ENCODE data around the gene MFAP5. TPM values are rescaled to one million over a fixed set of nuclear protein-coding genes. Genes with fewer than 3 reads are reported as not detected.

Gene MFAP5
- total RNA-seq, 1 experiment from 2014 or later = not detected

- ChIA-PET CTCF (interaction anchor here (0.5 kb wide), 1 partner anchor 414 kb away, joined by 8 read pairs; no protein-coding TSS in a partner anchor), POLR2A (ENCODE audit: unreplicated experiment) (no interaction called here)
- DNase-seq (no peak), ATAC-seq (no peak)
- H3K4me1 ChIP-seq (ENCODE audit: insufficient read depth, low read length) = no peaks in the 10 kb centered on the region
- no peak overlapping the region for H2AFZ ChIP-seq (ENCODE audit: low read length)
- no peaks in the 10 kb centered on the region for H3F3A ChIP-seq (ENCODE audit: low read length, unreplicated experiment)
- H3K4me2 ChIP-seq (ENCODE audit: low read length) = no peak overlapping the region
- H3K36me3 ChIP-seq (ENCODE audit: low read depth, low read length) = no peaks in the 10 kb centered on the region
- no peak overlapping the region for H3K9ac ChIP-seq (ENCODE audit: low read length)
- H3K4me3 ChIP-seq (ENCODE audit: low read length) = no peak overlapping the region
- TF ChIP-seq EZH2 (IDR thresholded peaks at IDR 0.05; ENCODE audit: low read length, unreplicated experiment) (no peak), CTCF (conservative IDR thresholded peaks at IDR 0.05; ENCODE audit: low read depth, low read length) (no peak), EZH2phosphoT487 (IDR thresholded peaks at IDR 0.05; ENCODE audit: borderline replicate concordance, low read length) (no peak)
- H3K9me3 ChIP-seq (ENCODE audit: low read length) = no peaks in the 10 kb centered on the region
- peaks cover 17% of the 10 kb centered on the region; the same call in 1 of the 2 replicates for H3K27me3 ChIP-seq (ENCODE audit: low read length)
- no TSS peak for BruUV-seq (replicated peaks)
- no peak overlapping the region for H3K27ac ChIP-seq (ENCODE audit: low read length)
- H3K9me2 ChIP-seq (replicated peaks; ENCODE audit: low read length) = no peaks in the 10 kb centered on the region
- H3K79me2 ChIP-seq (ENCODE audit: low read length) = no peaks in the 10 kb centered on the region
- intact Hi-C loops (cut with micrococcal nuclease) = no loop called here
- no peaks in the 10 kb centered on the region for H4K20me1 ChIP-seq (ENCODE audit: low read length)
Measured at GRCh38 chr12:8665759-8666158, 3.1 kb upstream of the MFAP5 start.

- no peak for DNase-seq
- H3K4me1 ChIP-seq (ENCODE audit: insufficient read depth, low read length) = no peaks in the 10 kb centered on the region
- H3K4me3 ChIP-seq (ENCODE audit: low read length) = no peak overlapping the region
- no TSS peak for BruUV-seq (replicated peaks)
- no peaks in the 10 kb centered on the region for H4K20me1 ChIP-seq (ENCODE audit: low read length)
- ChIA-PET POLR2A (ENCODE audit: unreplicated experiment) (no interaction called here), CTCF (no interaction called here)
- no peaks in the 10 kb centered on the region for H3K79me2 ChIP-seq (ENCODE audit: low read length)
- H3K27me3 ChIP-seq (ENCODE audit: low read length) = peaks cover 22% of the 10 kb centered on the region
- ATAC-seq = no peak
- H3F3A ChIP-seq (ENCODE audit: low read length, unreplicated experiment) = no peaks in the 10 kb centered on the region
- H3K27ac ChIP-seq (ENCODE audit: low read length) = no peak overlapping the region
- intact Hi-C loops (cut with micrococcal nuclease) = no loop called here
- no peak overlapping the region for H3K4me2 ChIP-seq (ENCODE audit: low read length)
- TF ChIP-seq EZH2 (IDR thresholded peaks at IDR 0.05; ENCODE audit: low read length, unreplicated experiment) (no peak), EZH2phosphoT487 (IDR thresholded peaks at IDR 0.05; ENCODE audit: borderline replicate concordance, low read length) (no peak), CTCF (conservative IDR thresholded peaks at IDR 0.05; ENCODE audit: low read depth, low read length) (no peak)
- no peak overlapping the region for H2AFZ ChIP-seq (ENCODE audit: low read length)
- H3K9me3 ChIP-seq (ENCODE audit: low read length) = no peaks in the 10 kb centered on the region
- H3K9ac ChIP-seq (ENCODE audit: low read length) = no peak overlapping the region
- no peaks in the 10 kb centered on the region for H3K9me2 ChIP-seq (replicated peaks; ENCODE audit: low read length)
- no peaks in the 10 kb centered on the region for H3K36me3 ChIP-seq (ENCODE audit: low read depth, low read length)
Measured at GRCh38 chr12:8664228-8664913, 1.7 kb upstream of the MFAP5 start.

GRCh38 chr12:8661751-8662150, 875 bp downstream of the MFAP5 start:
- H3K9me3 ChIP-seq (ENCODE audit: low read length) = no peaks in the 10 kb centered on the region
- ChIA-PET CTCF (no interaction called here), POLR2A (ENCODE audit: unreplicated experiment) (no interaction called here)
- no peaks in the 10 kb centered on the region for H4K20me1 ChIP-seq (ENCODE audit: low read length)
- no peak overlapping the region for H3K4me2 ChIP-seq (ENCODE audit: low read length)
- H2AFZ ChIP-seq (ENCODE audit: low read length) = no peak overlapping the region
- ATAC-seq (no peak), DNase-seq (no peak)
- intact Hi-C loops (cut with micrococcal nuclease) = no loop called here
- H3K36me3 ChIP-seq (ENCODE audit: low read depth, low read length) = no peaks in the 10 kb centered on the region
- no peaks in the 10 kb centered on the region for H3F3A ChIP-seq (ENCODE audit: low read length, unreplicated experiment)
- H3K4me3 ChIP-seq (ENCODE audit: low read length) = no peak overlapping the region
- peaks cover 22% of the 10 kb centered on the region for H3K27me3 ChIP-seq (ENCODE audit: low read length)
- no peaks in the 10 kb centered on the region for H3K79me2 ChIP-seq (ENCODE audit: low read length)
- no peaks in the 10 kb centered on the region for H3K9me2 ChIP-seq (replicated peaks; ENCODE audit: low read length)
- no peak overlapping the region for H3K9ac ChIP-seq (ENCODE audit: low read length)
- H3K4me1 ChIP-seq (ENCODE audit: insufficient read depth, low read length) = no peaks in the 10 kb centered on the region
- H3K27ac ChIP-seq (ENCODE audit: low read length) = no peak overlapping the region
- no peak for TF ChIP-seq EZH2 (IDR thresholded peaks at IDR 0.05; ENCODE audit: low read length, unreplicated experiment)
- no peak for TF ChIP-seq EZH2phosphoT487 (IDR thresholded peaks at IDR 0.05; ENCODE audit: borderline replicate concordance, low read length)
- TF ChIP-seq CTCF (conservative IDR thresholded peaks at IDR 0.05; ENCODE audit: low read depth, low read length) = no peak
- no TSS peak for BruUV-seq (replicated peaks)

All from PC-3 (cell line).